Kidney epithelial cell (primary cell): ENCODE measurements around the gene PALM. TPM values are rescaled to one million over a fixed set of nuclear protein-coding genes. Genes with fewer than 3 reads are reported as not detected.
"Not testable (repeated sequence)": the region's sequence is repeated elsewhere in the genome, so short reads cannot be mapped to it uniquely, and the experiment has no call there.

Source experiments
- DNase-seq: peaks from one replicate; pipeline ENCODE4 v3.0.0-alpha.2; 2010; ENCODE audit warnings: low read depth
- H3K27me3 ChIP-seq: 2 replicates; pipeline ENCODE4 v1.6.0; 2011; ENCODE audit warnings: low read length; ENCODE audit not compliant: control insufficient read depth, insufficient read depth
- H3K36me3 ChIP-seq: 2 replicates; pipeline ENCODE4 v1.5.1; 2011; ENCODE audit warnings: low read length; ENCODE audit not compliant: control insufficient read depth, insufficient read depth
- H3K4me3 ChIP-seq: 2 replicates; pipeline ENCODE4 v1.5.1; 2011; ENCODE audit warnings: low read depth, mild to moderate bottlenecking, control low read depth, low read length
- CTCF ChIP-seq: IDR thresholded peaks from 2 replicates; pipeline ENCODE4 v1.5.1; 2011; ENCODE audit warnings: mild to moderate bottlenecking, moderate library complexity, low read length, control low read depth, inconsistent platforms; ENCODE audit not compliant: insufficient read depth, poor library complexity, severe bottlenecking
- total RNA-seq: library from RNA; depleted of rRNA; stranded (reverse); fragments of >200 nt; gene quantifications from 2 replicates; pipeline ENCODE4 v1.2.3, GENCODE V29; 2015

The PALM gene
- total RNA-seq, 1 donor from 2014 or later = 49.8 TPM

DNA sequence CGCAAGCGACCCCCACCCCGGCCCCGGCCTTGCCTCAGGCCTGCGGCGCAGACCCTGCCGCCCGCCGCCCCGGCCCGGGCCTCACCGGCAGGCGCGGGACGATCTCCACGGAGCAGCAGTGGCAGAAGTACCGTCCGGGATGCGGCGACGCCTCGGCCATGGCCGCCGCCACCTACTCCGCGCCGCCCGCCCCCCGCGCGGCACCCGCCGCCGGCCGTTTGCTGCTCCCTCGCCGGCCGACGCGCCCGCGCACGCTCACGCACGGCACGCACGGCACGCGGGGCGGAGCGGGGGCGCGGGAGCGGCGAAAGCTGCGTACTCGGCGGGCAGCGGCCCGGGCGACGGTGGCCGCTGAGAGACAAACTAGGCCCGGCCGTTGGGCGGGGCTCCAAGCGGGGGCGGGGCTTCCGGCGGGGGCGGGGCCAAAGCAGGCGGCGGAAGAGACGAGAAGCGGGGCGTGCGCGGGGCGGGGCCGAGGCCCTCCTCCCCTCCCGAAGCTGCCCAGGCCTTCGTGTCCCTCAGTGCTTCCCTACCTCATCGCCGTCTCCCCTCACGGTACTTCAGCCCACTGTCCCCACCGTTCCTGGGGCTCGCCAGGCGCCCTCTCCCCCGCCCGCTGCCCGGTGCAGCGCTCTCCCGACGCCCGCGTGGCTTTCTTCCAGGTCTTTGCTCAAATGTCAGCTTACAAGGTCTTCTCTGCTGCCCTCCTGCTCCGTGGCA is 45.6 kb upstream of the PALM start, which contains the start of gene RNF126:
Gene RNF126, minus strand, starts transcription at position 253 of the 720 bp plus-strand sequence. Its CDS starts 93 bp downstream, at position 160.
- no peak for TF ChIP-seq CTCF
- no peaks in the 10 kb centered on the region for H3K36me3 ChIP-seq
- peak within 1 kb of the TSS; percentile 95 for H3K4me3 ChIP-seq
- DNase-seq = no peak
- no peaks in the 10 kb centered on the region for H3K27me3 ChIP-seq

DNA sequence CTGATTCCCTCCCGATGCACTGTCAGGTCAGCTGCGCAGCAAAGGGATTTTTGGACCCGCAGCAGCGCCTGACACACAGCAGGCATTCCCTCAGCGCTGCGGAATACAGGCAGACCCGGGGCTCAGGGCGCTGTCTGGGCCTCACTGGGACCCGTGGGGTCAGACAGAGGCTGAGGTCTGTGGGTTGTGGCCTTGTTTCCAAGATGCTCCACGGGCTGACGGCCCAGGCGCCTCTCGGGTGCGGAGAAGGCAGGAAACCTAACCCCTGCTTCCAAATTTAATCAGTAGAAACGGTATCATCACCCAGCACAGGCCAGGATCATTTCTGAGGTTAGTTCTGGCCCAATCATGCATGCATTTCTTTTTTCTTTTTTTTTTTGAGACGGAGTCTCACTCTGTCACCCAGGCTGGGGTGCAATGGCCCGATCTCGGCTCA is 45.0 kb upstream of the PALM start:
- DNase-seq = no peak
- no peaks in the 10 kb centered on the region for H3K36me3 ChIP-seq
- TF ChIP-seq CTCF = no peak
- H3K4me3 ChIP-seq = peak overlapping the region; percentile 47
- H3K27me3 ChIP-seq = no peaks in the 10 kb centered on the region

DNA sequence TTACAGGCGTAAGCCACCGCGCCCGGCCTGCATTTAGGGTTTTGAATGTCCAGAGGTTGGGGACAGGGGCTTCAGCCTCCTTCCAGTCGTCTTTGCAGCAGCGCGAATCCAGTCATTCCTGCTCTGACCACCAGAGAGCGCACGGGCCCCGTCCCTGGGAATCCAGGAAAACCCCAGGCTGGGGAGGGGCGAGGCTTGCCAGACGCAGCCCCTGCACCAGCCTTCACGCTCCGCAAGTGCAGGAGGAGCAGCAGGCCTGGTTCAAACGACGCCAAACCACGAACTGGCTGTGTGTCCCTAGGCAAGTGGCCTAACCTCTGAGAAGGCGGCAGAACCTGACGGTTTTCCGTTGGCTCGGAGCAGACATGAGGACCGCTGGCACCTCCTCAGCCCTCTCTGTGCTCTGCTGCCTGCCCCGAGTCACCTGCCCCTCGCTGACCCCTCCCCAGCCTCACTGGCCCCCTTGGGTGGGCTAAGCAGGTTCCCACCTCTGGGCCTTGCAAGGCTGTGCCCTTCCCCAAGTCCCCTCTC is 43.8 kb upstream of the PALM start:
- DNase-seq = no peak
- TF ChIP-seq CTCF = peak; percentile 96
- H3K4me3 ChIP-seq = no peak overlapping the region
- H3K36me3 ChIP-seq = no peaks in the 10 kb centered on the region
- H3K27me3 ChIP-seq = no peaks in the 10 kb centered on the region

DNA sequence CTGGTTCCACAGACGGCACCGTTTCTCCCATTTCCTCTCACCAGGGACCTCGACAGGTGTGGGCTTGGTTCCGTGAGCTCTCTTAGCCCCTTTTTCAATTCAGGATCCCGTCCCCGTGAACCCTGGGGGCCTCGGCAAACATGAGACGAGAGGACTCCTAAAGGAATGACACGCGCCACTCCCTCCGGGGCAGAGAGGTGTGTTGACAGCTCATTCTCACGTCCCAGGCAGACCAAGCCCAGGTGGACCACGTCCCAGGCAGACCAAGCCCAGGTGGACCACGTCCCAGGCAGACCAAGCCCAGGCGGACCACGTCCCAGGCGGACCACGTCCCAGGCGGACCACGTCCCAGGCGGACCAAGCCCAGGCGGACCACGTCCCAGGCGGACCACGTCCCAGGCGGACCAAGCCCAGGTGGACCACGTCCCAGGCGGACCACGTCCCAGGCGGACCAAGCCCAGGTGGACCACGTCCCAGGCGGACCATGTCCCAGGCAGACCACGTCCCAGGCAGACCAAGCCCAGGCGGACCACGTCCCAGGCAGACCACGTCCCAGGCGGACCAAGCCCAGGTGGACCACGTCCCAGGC is 41.7 kb upstream of the PALM start:
- H3K4me3 ChIP-seq, H3K27me3 ChIP-seq, DNase-seq, H3K36me3 ChIP-seq: not testable (repeated sequence)

DNA sequence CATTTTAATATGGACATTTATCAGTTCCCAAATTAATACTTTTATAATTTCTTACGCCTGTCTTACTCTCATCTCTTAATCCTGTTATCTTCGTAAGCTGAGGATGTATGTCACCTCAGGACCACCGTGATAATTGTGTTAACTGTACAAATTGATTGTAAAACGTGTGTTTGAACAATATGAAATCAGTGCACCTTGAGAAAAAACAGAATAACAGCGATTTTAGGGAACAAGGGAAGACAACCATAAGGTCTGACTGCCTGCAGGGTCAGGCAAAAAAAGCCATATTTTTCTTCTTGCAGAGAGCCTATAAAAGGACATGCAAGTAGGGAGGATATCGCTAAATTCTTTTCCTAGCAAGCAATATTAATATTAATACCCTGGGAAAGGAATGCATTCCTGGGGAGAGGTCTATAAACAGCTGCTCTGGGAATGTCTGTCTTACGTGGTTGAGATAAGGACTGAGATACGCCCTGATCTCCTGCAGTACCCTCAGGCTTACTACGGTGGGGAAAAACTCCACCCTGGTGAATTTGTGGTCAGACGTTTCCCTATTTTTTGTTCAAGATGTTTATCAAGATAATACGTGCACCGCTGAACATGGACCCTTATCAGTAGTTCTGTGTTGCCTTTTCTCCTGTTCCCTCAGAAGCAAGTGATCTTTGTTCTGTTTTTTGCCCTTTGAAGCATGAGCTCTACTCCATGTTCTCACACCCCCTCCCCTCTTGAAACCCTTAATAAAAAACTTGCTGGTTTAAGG is 39.9 kb upstream of the PALM start:
- H3K36me3 ChIP-seq, H3K27me3 ChIP-seq, DNase-seq, H3K4me3 ChIP-seq: not testable (repeated sequence)

GRCh38 chr19:670609-671075 is 38.1 kb upstream of the PALM start:
- TF ChIP-seq CTCF = no peak
- Histone ChIP-seq H3K27me3 (no peaks in the 10 kb centered on the region), H3K36me3 (no peaks in the 10 kb centered on the region), H3K4me3 (no peak overlapping the region)
- no peak for DNase-seq
